ENCODE measurements around the gene PAMR1.

DNA sequence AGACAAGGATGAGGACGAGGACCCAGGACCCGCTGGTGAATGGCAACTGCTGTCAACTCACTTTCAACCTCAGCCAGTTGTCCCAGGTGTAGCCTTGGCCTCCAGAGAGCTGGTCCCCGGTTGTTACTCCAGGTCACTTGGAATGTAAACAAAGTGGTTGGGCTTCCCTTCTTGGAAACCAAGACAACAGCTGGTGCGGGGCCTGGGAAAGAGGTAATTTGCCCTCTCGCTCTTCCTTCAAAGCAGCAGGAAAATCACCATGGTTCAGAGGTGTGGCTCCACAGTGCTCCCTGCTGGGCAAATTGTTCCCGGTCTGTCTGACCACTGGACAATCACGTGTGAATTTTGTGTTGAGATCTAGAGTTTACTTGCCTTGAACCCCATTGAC, 121.0 kb downstream of the PAMR1 start:
- TF ChIP-seq YY1 (IDR thresholded peaks at IDR 0.05; ENCODE audit: insufficient read depth, insufficient read length) (no peak), ZNF274 (IDR thresholded peaks at IDR 0.05; ENCODE audit: low read depth, low read length) (no peak)

Measured in NT2/D1 (cell line).